ENCODE data around the gene TBL1X.
A peak's percentile ranks its signal among the peaks of the same experiment; 100 is the strongest.

Gene TBL1X

DNA sequence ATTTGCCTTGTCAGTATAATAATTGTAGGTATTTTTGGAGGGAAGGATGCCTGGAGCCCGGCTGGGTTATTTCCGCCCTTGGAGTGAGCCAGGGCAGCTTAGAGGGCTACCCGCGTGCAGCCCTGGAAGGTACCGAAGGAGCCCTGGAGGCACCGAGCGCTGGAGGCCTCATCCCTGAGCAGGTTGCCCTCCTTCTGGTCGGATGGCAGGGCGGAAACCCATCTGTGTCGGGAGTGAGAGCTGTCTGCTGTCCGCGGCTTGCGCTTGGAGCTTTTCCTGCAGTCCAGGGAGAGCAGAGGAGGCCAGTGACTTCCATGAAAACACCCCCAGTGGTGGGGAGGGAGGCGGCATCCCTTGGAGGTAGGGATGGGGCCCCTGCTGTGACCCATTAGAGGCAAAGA, 122.1 kb downstream of the TBL1X start:
- no peak for DNase-seq
- no peak for ATAC-seq

DNA sequence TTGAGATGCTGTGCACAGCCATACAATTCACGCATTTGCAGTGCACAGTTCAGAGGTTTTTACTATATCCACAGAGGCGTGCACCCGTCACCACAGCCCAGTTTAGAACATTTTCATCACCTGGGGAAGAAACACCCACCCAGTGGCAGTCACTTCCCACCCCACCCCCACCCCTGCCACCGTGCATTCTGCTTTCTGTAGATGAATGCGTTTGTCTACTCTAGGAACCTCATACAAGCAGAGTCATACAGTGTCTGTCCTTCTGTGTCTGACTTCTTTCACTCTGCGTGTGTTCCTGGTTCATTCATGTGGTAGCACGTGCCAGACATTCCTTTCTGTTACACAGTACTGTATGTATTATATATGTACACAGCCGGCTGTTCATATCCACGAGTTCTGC, 122.8 kb downstream of the TBL1X start:
- ATAC-seq (peak; percentile 36), DNase-seq (no peak)

DNA sequence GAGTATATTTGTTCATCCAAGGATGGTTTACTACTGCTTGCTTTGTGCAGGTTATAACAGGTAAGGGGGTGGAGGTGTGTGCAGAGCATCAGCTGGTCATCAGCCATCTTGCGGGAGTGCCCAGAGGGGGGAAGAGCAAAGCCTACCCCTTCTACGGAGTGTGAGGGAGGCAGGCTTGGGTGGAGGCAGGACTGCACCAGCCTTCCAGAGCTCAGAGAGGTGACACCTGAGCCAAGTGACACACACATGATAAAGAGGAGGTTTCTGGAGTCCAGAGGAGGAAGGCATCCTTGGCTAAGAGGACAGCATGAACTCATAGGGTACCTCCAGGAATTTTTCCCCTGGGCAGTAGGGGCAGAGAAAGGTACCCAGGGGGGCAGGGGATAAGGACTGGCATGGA, 126.6 kb downstream of the TBL1X start:
- no peak for DNase-seq
- ATAC-seq: no peak

DNA sequence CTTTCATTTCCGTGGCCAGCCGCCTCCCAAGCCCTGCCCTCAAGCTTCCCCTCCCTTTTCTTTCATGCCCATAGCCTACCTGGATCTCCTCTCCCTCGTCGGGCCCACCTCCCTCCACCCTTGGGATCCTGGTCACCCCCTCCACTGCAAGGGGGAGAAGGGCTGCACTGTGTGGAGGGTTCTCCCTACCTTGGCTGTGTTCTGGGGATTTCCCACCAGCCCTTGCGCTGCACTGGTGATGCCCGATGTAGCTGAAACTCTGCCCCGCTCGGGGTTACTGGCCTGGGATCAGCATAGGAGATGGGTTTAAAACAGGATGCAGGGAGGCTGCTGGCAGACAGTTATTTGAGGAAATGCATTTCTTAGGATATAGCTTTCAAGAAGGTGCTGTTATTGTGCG, 128.9 kb downstream of the TBL1X start:
- no peak for DNase-seq
- ATAC-seq: no peak

DNA sequence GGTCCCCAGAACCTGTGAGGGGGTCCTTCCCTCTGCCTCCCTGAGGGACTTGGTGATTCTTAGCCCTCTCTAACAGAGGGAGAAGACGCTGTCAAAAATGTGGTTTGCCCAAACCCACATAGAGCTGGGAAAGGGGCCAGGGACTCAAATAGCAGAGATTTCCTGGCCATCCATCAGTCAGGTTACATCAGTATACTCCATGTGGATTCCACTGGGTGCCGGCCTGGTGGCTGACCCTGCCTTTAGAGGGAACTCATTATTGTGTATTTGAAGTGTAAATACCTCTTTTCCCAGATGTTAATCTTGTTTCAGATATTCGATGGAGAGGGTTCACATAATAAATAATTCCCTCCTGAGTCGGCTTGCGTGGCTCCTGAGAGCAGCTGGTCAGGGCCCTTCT, 130.3 kb downstream of the TBL1X start:
- ATAC-seq: no peak
- DNase-seq: no peak

DNA sequence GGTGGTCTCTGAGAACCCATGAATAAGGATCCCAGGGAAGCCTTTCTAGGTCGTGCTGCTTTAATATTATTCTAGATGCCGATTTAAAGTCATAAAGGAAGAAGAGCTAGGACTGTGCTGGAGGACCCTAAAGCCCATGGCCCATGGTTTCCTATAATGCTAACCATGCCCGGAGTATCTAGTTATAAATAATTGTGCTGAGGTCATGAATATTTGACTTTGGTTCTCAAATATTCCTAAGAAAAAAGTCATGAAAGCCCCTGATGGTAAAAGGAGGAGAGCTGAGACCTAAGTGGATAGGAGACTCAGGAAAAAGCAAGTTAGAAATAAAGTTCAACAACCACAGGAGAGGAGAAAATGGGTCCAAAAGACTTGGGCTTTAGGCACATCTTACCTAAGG, 132.0 kb downstream of the TBL1X start:
- DNase-seq (no peak), ATAC-seq (no peak)

DNA sequence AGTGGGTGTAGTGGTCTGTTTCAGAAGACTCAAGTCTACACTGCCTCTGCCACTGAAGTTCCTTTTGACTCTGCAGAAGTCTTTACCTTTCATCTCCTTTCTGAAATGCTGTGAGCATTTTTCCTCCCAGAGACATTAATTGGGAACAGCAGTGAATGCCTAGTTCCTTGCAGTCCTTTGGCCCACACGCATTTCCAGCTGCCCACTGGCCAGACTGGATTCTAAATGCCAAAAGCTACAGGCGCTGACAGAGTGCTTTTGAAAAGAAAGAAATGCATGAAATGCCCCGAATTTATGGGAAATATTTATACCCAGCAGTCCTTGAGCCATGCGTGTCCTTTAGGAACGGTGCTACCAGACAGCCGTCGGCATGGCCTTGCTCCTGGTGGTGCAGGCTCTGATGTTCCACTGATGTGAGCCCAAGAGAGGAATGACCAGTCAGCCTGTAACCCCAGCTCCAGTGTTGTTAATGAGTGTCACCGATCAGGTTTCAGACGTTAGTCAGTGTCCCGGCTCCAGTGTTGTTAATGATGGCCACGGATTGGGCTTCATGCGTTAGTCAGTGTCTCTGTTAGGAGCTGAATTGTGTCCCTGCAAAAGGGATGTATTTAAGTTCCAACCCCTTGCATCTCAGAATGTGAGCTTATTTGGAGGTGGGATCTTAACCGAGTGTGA, 132.6 kb downstream of the TBL1X start:
- DNase-seq (no peak), ATAC-seq (no peak)

DNA sequence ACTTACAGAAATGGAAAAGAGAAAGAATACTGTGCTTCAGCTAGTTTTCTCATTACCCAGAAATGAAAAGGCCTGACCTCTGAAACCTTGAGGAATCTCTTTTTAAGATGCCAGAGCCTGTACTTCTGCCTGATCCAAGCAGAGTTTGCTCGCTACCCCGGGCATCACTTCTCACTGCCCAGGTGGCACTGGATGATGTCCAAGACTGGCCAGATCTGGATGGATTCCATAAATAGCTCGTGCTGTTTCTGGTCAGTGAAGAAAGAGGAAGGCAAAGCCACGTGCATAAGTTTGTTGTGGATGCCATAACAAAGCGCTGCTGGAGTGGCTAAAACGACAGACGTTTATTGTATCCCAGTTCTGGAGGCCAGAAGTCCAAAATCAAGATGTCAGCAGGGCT, 133.5 kb downstream of the TBL1X start:
- DNase-seq: no peak
- ATAC-seq: no peak

DNA sequence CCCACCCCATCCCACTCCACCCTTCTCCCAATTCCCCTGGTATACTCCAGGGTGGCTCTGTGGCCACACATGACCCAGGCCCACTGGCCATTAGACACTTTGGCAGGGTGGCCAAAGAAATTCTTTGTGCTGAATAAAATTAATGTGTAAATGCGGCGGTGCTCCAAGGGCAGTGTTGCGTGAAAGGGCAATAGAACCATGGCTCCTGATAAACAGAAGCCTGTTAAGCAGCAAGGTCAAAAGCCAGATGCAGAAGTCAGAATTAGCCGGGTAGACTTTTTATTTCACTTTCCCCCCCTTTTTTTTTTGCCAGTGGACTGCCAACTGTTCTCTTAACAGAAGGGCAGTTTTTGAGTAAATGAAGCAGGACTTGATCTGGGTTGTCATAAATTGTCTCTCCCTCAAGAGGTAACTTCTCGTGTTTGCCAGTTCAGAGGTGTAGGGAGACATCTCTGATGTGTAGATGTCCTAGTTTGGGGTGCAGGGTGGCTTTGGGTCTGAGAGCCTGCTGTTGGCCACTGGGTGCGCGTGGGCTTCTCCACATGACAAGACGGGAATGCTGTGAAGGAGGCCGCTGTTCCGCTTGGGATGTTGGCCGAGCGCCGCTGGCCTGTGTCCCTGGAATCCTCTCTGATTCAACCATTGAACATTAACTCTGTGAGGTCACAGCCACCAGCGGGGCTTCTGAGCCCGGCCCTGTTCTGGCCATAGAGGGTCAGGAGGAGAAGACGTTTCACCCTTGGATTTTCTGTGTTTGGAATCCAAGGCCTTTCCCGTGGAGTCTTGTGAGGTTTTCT, 139.5 kb downstream of the TBL1X start:
- DNase-seq (no peak), ATAC-seq (no peak)

DNA sequence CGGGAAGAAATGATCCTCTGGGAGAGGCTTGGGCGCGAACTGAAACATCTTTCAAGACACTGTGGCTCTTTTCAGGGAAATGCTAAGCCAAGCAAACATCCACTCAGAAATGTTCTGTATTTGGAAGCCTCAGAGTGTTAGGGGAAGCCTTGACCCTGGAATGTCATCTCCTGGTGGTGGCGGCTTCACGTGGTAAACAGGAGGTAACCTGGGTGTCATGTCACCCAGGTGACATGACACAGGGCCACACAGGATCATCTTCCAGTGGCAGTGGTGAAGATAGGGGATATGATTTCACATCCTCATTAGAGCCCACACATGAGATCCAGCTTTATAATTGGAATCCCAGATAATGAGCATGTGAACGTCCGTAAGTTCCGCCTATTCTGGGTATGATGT, 140.0 kb downstream of the TBL1X start:
- ATAC-seq (no peak), DNase-seq (no peak)

DNA sequence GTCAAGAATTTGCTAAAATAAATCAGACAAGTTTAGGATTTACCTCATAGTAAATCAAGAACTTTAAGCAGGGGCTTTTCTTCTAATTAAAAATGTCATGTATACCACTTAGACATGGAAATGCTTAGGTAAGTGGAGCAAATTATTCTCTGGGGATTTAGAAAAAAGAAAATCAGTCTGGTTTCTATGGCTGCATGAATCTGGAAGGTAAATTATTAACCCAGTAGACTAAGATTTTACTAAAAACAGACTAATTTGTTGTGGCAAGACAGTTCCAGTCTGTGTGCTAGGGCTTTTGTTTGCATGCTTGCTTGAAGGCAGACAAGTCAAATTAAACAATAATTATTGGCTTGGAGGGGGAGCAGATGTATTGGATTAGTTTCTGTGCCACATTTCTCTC, 140.6 kb downstream of the TBL1X start:
- no peak for DNase-seq
- ATAC-seq: no peak

DNA sequence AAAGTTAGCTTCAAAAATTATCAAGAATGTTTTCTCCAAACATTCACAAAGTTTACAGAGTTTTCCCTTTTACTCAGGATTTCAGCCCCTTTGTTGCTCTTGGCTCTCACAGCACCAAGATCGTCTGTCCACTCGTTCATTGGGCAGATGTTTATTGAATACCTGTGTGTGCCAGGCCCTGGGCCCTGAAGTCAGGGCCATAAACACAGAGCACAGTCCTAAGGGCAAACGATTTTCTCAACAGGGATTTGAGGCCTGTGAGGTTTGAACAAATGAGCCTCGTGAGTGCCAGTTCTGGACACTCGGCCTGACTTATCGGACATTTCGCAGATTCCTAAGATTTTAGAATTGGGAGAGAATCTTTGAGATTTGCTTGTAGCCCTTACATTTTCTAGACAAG, 142.1 kb downstream of the TBL1X start:
- no peak for DNase-seq
- no peak for ATAC-seq

DNA sequence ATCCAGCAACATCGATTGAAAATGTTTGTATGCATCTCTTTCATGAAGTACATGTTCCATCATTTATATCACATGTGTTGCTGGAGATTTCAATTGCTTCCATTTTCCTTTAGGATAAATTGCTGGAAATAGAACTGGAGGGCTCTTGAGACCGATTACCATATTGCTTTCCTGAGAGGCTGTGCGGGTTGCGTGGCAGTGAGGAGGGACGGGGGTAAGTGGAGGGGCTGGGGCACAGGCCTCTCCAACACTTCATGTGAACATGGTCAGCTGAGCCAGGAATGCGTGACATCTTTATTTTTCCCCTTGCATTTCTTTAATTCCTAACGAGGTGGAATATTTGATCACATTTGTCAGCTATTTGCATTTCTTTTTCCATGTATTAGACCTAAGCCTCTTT, 144.6 kb downstream of the TBL1X start:
- DNase-seq (no peak), ATAC-seq (no peak)

DNA sequence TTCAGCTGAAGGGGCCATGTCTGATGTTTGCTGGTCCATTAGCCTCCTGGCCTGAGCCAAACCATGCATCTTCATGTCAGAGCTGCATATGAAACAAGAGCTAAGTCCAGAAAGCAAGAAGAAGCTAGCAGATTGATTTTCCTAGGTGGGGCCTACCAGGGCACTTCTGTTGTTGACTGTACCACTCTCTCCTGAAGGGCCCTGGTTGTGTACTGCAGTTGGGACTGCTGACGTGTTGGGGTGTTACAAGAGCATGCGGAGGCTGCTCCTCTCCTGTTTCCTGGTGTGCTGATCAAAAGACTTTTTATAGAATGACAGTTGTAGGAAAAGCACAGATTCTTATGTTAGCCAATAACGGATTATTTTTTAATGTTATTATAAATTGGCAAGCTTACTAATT, 145.1 kb downstream of the TBL1X start:
- no peak for ATAC-seq
- DNase-seq: no peak

DNA sequence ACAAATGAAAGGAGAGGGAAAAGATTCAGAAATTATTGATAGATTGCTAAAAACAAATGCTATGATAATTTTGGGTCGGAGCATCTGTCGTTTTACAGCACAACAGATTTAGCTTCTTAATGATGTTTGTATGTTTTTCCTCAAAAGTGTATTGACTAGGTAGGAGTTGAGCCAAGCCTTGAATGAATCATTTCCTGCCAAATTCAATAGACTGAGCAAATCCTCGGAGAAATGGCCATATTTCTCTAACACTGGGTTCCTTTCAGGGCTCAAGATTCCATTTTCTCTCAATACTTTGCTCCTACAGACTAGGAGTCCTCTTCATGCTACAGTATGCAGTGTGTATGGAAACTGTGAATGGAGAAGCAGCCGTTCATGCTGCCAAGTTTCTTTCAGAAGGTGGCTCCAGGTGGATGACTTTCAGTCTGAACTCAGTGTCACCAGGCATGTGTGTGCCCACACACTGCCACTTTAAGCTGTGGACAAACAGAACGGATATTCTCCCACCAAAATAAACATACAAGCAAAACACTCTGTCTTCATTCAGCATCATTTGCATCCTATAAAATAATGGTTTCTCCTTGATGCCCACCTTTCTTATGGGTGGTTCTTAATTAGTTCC, 146.0 kb downstream of the TBL1X start:
- DNase-seq (no peak), ATAC-seq (no peak)

DNA sequence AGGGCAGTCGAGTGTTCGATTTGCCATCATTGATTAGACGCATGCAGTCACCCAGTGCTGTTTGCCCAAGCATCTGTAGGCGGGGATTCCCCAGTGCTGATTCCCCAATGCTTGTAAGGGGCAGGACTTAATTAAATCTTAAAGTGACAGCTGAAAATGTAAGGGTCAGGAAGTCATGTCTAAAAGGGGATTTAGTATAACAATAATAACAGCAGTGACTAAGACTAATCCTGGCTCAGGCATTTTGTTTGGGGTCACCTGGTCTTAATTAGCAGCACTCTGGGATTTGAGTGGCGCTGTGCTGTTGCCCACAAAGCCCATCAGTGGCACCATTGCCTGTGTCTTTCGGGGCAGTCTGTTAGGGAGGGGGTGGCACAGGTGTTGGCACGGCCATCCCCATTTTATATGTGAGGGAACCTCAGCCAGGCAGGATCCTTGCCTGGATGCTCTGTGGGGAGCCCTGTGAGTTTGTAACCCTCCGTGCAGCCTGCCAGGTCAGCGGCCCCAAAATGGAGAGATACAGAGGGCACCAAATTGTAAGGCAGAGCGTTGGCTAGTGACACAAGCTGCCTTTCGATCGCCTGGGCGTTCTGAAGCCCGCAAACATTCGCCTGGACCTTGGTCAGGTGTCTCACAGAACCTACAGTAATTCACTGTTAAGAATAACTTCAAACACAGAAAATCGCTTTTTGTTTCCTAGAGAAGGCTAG, 146.7 kb downstream of the TBL1X start:
- ATAC-seq: no peak
- DNase-seq: no peak

DNA sequence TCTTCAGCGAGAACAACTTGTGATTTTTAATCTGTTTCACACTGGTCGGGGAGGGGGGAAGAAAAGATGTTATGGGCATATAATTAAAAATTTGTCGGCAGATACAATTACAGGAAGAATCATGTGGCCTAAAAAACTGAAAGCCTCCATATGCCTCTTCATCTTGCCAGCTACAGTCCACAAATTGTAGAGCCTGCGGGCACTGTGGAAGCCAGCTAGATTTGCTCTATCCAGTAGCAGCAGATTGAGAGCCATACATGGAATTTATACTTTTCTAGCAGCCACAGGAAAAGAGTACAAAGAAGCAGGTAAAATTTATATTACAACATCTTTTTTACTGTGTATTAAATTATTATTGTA, 147.3 kb downstream of the TBL1X start:
- DNase-seq (no peak), ATAC-seq (no peak)

DNA sequence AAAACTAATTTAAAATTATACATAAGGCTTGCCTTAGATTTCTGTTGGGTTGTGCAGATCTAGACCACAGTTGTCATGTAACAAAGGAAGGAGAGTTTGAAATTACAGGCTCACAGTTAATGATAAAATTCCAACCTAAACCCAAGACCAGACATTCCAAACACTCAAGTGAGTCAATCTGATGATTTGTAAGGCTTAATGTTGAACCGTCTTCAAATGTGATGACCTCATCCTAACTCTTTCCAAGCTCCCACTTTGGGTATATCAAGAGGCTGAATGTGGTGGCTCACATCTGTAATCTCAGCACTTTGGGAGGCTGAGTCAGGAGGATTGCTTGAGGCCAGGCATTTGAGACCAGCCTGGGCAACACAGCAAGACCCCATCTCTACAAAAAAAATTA, 149.2 kb downstream of the TBL1X start:
- ATAC-seq: no peak
- DNase-seq: no peak

DNA sequence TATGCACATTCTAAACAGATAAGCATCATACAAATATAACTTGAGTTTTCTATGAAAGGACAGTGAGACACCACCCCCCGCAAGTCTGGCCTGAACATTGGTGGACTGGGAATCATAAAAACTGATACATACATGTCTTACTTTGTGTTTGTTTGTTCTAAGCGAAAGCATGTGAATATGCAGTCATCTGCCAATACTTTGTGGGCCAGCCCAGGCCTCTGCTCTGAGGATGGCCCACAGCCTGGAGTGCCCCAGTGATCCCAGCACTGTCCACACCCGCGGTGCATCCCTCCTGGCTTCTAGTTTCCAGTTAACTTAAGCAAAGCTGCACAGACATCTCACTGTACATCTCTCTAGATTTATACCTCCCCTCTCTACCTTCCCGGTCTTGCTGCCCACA, 154.3 kb downstream of the TBL1X start:
- ATAC-seq: no peak
- DNase-seq: no peak

DNA sequence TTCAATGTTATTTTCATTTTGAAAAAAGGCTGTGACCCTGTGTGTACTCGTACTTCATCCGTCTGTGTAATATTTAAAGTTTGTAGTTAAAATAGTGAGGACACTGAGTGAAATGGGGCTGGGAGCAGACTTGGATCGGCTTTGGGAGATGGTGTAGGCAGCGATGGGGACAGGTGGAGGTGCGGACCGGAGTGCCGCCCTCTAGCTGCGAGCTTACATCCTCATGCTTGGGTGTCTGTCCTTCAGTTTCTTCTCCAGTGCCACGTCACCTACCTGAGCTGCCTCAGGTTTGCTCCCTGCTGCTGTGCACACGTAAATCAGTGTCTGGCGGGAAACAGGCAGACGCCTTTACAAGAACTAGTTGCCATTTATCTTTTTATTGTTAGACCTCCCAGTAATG, 154.7 kb downstream of the TBL1X start:
- ATAC-seq (no peak), DNase-seq (no peak)

DNA sequence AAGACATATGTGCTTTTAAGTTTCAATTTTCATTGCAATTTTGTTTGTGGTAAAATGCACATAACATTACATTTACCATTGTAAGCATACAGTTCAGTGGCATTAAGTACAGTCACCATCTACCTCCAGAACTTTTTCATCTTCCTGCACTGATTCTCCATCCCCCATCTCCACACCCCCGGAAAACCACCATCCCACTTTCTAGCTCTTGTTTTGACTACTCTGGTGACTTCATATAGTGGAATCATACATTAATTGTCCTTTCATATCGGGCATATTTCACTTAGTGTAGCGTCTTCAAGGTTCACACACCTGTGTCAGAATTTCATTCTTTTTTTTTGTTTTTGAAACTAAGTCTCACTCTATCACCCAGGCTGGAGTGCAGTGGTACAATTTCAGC, 157.3 kb downstream of the TBL1X start:
- ATAC-seq (peak; percentile 49), DNase-seq (peak; percentile 13)

DNA sequence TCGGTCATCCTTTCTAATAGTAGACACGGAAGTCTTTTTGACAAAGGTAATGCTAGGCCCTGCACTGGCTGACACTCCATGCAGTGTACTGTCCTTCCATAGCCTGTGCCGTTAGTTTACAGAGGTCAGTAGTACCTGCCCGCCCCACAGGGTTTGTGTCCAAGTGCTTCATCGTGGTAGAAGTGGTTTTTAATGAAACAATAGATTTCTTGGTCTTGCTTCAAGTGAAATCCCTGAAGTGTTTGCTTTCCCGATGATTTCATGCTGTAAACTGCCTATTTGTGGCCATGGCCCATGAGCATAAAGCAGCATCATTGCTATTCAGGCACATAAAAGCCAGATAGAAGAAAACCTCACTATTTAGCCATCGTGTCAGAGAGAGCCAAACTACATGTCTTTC, 161.5 kb downstream of the TBL1X start:
- ATAC-seq (no peak), DNase-seq (no peak)

DNA sequence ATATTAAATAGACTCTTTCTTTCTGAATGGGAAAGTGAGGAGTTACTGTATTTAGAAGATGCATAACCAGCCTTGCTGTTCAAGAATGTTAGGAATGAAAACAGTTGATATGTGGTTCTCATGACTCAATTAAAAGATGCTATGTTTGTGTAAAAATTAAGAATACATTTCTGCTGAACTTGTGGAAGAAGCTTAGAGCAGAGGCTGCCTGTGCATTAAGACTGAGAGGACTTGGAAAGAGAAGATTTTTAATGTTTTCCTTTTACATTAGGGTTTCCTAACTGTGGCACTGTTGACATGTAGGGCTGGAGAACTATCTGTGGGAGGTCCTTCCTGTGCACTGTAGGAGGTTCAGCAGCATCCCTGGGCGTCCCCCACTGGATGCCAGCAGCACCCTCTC, 163.1 kb downstream of the TBL1X start:
- no peak for ATAC-seq
- DNase-seq: no peak
